K562 (cell line): Measurements from ENCODE around the gene CTSW. TPM values are rescaled to one million over a fixed set of nuclear protein-coding genes. Genes with fewer than 3 reads are reported as not detected.

Experiments used
- BMI1 ChIP-seq: fragments of 150-350 bp; IDR thresholded peaks from 2 replicates; pipeline ENCODE4 v1.6.1; 2014; ENCODE audit warnings: low read length
- HDAC1 ChIP-seq, 2 experiments: fragments of 450-650 bp; IDR thresholded peaks; 2 replicates each; pipeline ENCODE4 v1.6.1; 2016 to 2017; ENCODE audit warnings: inconsistent platforms in 1 of 2, mild to moderate bottlenecking in 1 of 2, moderate library complexity in 1 of 2
- HDAC2 ChIP-seq: fragments of 450-650 bp; IDR thresholded peaks from 2 replicates; pipeline ENCODE4 v1.6.1; 2016; ENCODE audit warnings: mild to moderate bottlenecking
- HMBOX1 ChIP-seq: sonication (generic); IDR thresholded peaks from 2 replicates; pipeline ENCODE4 v1.6.1; 2016
- KAT7 ChIP-seq: sonication (generic); formaldehyde crosslinking; IDR thresholded peaks from 2 replicates; pipeline ENCODE4 v1.8.0; 2022; ENCODE audit warnings: missing genetic modification reagents, mild to moderate bottlenecking, borderline replicate concordance
- MTA2 ChIP-seq: fragments of 450-650 bp; IDR thresholded peaks from 2 replicates; pipeline ENCODE4 v1.6.1; 2016; ENCODE audit warnings: low read depth
- NEUROD1 ChIP-seq: fragments of 150-350 bp; IDR thresholded peaks from 2 replicates; pipeline ENCODE4 v1.6.1; 2014; ENCODE audit warnings: borderline replicate concordance, low read length, low read depth; ENCODE audit not compliant: partially characterized antibody
- NONO ChIP-seq, 2 experiments: fragments of 200-400 bp in 1 of 2; fragments of 450-650 bp in 1 of 2; formaldehyde crosslinking in 1 of 2; IDR thresholded peaks; 2 replicates each; pipeline ENCODE4 v1.6.1; 2017; ENCODE audit warnings: low read depth in 2 of 2, mild to moderate bottlenecking in 2 of 2, moderate library complexity in 2 of 2, low read length in 1 of 2
- RREB1 ChIP-seq: fragments of 250-450 bp; sonication (Bioruptor Pico); IDR thresholded peaks from 2 replicates; pipeline ENCODE4 v1.4.0; 2020
- TAF1 ChIP-seq: IDR thresholded peaks from 2 replicates; pipeline ENCODE4 v1.6.1; 2011; ENCODE audit warnings: mild to moderate bottlenecking, low read length, moderate library complexity; ENCODE audit not compliant: insufficient read depth, control insufficient read depth, severe bottlenecking; ENCODE audit errors: extremely low read depth
- TFE3 ChIP-seq: fragments of 450-650 bp; formaldehyde crosslinking; IDR thresholded peaks from 2 replicates; pipeline ENCODE4 v1.4.0; 2020; ENCODE audit warnings: mild to moderate bottlenecking, mixed read lengths
- THRA ChIP-seq: fragments of 450-650 bp; IDR thresholded peaks from 2 replicates; pipeline ENCODE4 v1.6.1; 2017; ENCODE audit warnings: mild to moderate bottlenecking, moderate library complexity
- TRIM25 ChIP-seq: fragments of 450-650 bp; IDR thresholded peaks from 2 replicates; pipeline ENCODE4 v1.7.0; 2016; ENCODE audit warnings: borderline replicate concordance
- polyA plus RNA-seq, 8 experiments: library from polyadenylated mRNA; depleted of rRNA in 4 of 8; stranded (reverse) in 5 of 8; unstranded in 3 of 8; fragments of >200 nt; fragmentation: Nextera tagmentation in 2 of 8; fragmentation: Illumina TruSeq in 1 of 8; extraction: Ambion mirVana in 2 of 8; extraction: Trizol in 1 of 8; gene quantifications; 2 replicates each; pipeline versions ENCODE4 v1.2.1 to v1.2.3, GENCODE V29; 2011 to 2014; ENCODE audit warnings: inconsistent platforms in 1 of 8, missing spikeins in 1 of 8
- total RNA-seq, 7 experiments: library from RNA; depleted of rRNA in 6 of 7; stranded (reverse); fragments of >200 nt in 6 of 7; fragmentation: Illumina TruSeq in 2 of 7; extraction: Trizol in 2 of 7; gene quantifications; 2 replicates each; pipeline versions ENCODE4 v1.2.1 to v1.2.3, GENCODE V29; 2011 to 2021; ENCODE audit warnings: low replicate concordance in 1 of 7

CTSW gene
- total and polyA plus RNA-seq, 9 of the 15 experiments (the other 6 are each of a cell fraction or from before 2014, with no cell fraction given): 0.04 TPM; not detected in 8

- TF ChIP-seq THRA (no peak), HDAC1 (IDR thresholded peaks at IDR 0.05) (peak in 1 of 2 experiments; percentile 90; a peak in 2 of 4 replicates), TAF1 (peak; percentile 57), TFE3 (no peak; the same call in 1 of the 2 replicates), RREB1 (CRISPR knock-in tag) (no peak), KAT7 (CRISPR knock-in tag) (peak; percentile 100), NEUROD1 (peak; percentile 76), NONO (IDR thresholded peaks at IDR 0.05; ENCODE audit: low read depth in 2 of 2, low read length in 1 of 2) (peak in 1 of 2 experiments; percentile 70; a peak in 3 of 4 replicates), HMBOX1 (no peak), MTA2 (no peak), HDAC2 (peak; percentile 68), TRIM25 (no peak), BMI1 (no peak)
Observed at GRCh38 chr11:65899356-65900124, 19.9 kb downstream of the CTSW start (continued).
